NOMO-1 treated with dmso at 0.1 percent for 144 hours (cell line): ENCODE measurements around the gene MT1X.

Source experiments
- DNase-seq: peaks from one replicate; lab custom pipeline; 2025; ENCODE audit not compliant: unreplicated experiment; lab: John Stamatoyannopoulos, UW

Gene MT1X

DNA sequence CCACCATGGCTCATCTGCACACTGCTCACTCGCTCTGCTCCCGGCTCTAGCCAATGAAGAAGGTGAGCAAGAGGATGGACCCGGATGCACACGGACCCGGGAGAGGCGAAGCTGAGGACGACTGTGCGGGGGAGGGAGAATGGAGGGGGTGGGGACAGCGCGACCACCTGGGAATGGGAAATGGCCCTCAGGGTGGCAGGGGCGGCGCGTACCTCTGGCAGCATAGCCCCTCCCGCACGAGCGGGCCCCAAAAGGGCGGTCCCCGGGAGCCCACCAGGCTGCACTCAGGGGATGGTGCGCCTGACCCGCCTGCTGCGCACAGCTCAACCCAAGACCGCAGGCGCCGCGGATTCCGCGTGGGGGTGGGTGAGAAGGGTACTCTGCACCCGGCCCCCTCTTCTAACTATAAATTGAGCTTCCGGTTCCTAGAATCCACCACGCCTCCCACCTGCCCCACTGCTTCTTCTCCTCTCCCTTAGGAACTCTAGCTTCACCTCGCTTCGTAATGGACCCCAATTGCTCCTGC, 6.5 kb upstream of the MT1X start:
- DNase-seq: no peak

DNA sequence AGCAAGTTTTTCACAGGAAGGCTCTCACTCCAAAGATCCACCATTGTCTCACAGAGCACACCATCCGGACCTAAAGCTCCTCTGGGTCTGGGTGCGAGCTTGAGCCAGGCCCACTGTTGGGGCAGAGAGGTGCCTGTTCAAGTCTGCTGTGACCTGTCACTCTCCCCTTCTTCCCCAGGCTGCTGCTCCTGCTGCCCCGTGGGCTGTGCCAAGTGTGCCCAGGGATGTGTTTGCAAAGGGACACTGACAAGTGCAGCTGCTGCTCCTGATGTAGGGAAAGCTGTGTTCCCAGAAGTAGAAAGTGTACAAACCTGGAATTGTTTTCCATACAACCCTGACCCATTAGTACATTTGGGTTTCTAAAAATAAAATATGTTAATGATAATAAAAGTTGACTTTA, 4.8 kb upstream of the MT1X start:
- no peak for DNase-seq

DNA sequence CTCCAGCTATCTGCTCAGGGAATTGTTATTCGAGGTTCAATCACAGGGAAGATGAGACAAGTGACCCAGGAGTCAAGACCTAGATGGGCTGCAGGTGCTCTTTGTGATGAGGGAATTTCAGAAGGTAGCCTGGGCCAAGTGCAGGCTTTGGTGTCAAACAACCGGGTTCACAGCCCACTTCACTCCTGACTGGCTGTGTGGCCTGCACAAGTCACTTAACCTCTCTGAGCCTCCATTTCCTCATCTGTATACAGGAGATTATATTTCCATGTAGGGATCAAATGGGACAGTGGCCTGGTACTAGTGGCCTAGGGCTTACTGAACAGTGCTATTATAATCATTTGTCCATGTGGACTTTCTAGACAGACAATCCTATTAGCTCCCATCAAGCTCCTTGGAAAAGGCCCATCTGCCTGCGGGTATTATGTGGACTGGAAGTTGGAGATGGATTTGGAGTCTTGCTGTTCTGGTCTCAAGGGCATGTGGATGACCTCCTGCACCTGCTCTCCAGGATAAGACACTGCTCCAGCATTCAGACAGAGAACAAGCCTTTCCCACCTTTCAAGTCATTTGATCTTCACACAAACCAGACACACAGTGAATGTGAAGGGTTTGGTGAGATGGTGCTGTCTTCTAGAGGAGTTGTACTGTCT, 3.1 kb upstream of the MT1X start:
- DNase-seq: no peak

DNA sequence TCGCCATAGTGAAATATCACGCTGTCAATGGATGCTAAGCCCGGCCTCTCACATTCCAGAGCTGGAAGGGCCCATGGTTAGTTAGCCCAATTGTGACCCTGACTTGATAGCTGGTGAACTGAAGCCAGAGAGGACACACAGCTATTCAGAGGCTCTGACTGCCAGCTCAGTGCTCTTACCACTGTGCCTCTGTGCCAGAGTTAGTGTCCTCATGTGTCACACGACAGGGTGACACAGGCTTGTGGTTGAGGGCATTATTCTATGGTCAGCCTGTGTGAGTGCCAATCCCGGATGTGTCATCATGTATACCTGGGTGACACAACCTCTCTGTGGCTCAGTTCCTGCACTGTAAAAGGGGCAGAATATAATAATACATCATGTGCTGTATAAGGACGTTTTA, 2.5 kb upstream of the MT1X start:
- no peak for DNase-seq

DNA sequence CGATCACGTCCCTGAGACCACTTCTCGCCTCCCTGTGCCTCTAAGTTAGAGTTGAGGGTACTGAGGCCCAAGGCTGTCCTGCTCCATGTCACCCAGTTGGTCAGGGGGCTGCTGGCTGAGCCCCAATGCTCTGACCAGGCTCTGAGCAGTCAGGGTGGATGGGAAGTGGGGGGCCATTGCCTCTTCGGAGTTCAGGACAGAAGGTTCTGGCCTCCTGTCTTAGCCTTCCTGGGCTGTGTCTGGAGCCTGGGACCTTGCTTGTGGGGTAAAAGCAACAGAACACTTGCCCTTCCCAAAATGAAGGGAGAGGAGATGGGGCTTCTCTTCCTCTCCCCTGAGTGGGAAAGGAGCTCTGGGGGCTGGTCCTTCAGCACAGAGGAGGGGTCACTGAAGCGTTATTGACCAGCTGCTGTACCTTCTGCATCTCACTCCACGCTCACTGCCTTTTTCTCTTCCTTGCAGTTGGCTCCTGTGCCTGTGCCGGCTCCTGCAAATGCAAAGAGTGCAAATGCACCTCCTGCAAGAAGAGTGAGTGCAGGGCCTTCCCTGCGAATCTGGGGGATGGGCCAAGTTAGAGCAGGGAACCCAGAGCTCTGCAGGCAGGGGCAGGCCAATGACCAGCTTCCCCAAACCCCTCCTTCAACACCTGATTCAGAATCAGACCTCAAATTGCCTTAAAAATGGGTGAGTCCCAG, 580 bp downstream of the MT1X start:
- no peak for DNase-seq

DNA sequence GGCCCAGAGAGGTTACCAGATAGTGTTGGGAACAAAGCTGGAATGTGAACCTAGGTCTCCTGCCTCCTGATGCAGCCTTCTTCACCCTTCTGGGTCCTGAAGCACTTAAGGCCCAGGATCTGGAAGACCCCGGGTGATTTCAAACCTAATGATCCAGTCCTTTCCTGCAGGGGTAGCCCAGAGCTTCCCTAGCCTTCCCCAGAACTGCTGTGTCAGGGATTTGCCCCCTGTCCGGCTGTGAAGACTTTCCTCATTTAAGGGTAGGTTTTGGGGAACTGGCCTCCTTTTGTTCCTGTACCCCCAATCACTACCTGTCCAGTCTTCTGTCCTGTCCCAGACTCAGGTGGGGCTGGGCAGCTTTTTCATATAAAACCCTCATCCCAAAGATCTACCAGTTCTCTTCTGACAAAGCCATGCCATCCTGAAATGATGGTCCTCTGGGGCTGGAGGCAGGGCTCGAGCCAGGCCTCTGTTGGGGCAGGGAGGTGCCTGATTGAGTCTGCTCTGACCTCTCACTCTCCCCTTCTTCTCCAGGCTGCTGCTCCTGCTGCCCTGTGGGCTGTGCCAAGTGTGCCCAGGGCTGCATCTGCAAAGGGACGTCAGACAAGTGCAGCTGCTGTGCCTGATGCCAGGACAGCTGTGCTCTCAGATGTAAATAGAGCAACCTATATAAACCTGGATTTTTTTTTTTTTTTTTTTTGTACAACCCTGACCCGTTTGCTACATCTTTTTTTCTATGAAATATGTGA, 1.3 kb downstream of the MT1X start:
- DNase-seq: no peak

DNA sequence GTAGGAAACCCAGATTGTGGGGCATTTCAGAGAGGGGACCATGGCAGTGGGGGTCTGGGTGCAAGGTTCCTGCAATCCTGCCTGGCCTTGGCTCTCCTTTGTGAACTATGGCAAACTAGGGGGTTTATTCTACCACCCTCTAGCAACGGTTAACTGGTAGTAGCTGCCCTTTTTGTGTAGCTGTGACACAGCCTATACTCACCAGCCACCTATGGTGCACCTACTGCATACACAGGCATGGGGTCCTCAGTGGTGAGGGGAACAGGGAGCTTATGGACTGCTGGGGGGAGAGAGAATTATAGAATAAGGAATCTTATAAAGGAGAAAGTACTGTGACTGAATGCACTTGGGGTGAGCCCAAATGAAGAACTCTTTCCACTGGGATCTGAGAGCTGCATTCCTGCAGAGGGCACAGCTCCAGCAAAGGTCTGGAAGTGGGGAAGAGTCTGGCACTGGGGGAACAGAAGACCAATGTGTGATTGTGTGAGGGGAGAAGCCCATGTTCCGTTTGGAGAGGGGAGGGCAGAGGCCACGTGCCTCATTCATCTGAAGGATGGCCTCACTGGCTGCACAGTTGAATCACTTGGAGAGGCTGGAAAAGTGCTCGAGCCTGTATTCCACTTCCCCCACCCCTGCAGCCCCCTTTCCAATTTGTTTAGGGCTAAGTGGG, 2.1 kb downstream of the MT1X start:
- no peak for DNase-seq

DNA sequence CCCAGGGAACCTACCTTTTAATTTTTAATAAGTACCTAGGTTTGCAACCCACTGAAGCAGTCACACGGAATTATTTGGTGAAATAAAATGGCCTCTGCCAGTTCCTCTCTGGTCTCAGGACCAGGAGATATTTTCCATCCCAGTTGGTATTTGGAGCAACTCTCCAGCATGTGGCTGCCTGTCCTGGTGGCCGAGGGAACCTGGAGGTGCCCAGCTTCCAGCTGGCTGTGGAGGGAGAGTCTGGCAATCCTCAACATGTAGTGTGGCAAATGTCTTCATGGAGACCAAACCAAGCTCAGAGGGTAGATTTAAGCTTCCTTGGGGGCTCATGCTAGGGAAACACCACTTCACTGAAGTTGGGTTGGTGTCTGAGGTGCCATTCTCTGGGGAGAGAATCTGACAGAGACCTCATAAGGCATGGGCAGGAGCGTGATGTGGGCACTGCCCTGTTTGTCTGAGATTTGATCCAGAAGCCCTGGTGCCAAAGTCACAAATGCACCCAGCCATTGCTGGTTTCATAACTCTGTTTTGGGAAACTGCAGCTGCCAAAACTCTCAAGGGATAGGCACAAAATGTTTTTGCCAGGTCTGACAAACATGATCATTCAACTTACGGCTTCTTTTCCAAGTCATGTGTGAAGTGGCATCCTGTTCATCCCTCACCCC, 2.8 kb downstream of the MT1X start:
- no peak for DNase-seq

DNA sequence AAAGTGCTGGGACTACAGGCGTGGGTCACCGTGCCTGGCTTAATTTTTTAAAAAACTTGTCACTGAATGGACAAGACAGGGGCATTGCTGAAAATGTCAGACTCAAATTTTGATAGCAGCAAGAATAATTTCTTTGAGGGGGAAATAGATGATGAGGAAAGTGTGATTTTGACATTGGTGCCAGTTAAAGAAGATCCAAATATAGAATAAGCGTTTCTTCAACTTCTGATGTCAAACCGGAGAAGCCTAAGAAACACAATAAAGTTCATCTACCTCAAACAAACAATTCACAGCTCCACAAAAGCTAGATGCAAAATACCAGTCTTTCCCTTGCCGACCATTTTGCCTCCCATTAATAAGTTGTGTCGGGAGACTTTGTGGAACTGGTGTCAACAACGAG, 4.5 kb downstream of the MT1X start:
- no peak for DNase-seq

DNA sequence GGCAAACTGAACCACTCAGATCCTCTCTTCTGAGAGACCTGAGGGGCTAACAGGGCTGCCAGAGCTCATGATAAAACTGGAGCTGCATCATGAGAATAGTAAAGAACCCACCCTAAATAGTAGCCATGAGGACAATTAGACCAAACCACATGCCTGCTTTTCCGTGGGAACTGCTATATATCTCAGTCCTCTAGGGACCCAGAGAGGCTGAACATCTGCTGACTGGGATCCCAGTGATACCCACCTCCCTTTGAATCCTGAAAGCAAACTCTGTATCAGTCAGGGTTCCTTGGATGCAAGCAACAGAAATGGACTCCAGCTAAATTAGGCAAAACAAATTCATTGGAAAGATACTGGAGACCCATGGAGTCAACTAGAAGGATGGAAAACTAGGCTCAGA, 6.5 kb downstream of the MT1X start:
- no peak for DNase-seq

DNA sequence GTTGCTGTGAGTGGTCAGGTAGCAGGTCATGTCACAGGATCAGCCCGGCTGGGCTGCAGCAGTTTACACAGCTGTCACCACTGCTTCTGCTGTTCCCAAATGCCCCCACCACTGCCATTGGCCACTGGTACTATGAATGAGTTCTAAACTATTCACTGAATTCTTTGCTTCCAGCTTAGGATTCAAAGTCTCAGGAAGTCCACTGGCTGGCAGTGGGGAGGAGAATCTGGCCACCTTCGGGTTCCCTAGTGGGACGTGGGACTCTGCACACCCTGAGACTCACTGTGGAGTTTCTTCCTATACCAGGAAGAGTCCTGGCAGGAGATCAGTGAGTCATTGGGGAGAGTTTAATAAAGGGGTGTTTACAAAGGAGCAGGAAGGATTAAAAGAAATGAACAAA, 6.9 kb downstream of the MT1X start:
- DNase-seq: no peak

DNA sequence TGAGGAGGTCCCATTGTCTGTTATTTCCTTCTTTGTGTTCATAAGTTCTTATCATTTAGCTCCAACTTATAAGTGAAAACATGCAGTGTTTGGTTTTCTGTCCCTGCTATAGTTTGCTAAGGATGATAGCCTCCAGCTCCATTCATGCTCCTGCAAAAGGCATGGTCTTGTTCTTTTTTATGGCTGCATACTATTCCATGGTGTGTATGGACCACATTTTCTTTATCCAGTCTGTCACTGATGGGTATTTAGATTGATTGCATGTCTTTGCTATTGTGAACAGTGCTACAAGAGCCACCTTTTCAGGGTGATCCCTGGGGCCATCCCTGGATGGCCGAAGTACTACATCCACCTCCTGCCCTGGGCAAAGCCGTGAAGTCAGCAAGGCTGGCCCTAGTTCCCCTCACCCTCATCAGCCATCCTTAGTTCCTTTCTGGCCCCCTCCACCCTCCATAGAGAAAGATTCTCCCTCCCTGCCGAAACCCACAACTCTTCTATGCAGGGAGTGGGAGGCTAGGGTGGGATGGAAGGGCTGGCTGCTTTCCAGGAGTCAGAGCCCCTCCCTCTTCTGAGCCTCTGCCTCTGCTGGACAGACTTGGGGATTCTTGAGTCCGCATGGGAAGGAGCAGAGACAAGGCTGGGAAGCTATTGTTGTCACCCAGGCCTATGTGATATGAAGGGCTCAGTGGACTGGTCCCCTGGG, 8.3 kb downstream of the MT1X start:
- DNase-seq: no peak

DNA sequence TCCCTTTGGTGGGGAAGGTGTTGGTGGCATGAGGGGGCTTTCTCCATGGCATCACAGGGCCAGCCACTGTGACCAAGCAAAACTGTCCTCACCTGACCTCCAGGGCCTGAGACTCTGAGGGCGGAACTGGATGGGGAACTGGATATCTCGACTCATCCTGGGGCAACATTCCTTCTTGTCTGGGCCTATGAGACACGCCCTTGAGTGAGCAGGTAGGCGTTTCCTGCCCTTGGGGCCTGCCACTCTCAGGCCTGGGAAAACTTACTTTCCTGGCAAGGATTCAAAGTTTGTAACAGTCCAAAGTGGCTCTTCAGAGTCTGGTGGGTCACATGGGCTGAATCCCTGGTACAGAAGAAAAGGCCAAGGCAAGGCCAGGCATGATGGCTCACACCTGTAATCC, 9.6 kb downstream of the MT1X start:
- no peak for DNase-seq

DNA sequence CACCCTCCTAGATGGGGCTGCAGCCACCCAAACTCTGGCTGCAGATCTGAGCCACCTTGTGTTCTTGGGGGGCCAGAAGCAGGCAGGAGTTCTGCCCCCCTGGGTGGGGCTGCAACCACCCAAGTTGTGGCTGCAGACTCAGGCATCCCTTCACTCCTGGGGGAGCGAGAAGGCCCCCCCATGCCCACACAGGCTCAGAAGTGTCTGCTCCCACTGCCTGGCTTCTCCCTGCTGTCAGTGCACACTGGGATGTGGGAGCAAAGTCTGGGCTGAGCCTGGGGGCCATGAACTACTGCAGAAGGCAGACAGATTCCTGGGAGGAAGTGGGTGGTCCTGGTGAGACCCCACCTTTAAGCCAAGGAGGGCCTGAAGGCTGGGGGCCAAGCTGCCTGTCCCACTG, 13.0 kb downstream of the MT1X start:
- DNase-seq: no peak

DNA sequence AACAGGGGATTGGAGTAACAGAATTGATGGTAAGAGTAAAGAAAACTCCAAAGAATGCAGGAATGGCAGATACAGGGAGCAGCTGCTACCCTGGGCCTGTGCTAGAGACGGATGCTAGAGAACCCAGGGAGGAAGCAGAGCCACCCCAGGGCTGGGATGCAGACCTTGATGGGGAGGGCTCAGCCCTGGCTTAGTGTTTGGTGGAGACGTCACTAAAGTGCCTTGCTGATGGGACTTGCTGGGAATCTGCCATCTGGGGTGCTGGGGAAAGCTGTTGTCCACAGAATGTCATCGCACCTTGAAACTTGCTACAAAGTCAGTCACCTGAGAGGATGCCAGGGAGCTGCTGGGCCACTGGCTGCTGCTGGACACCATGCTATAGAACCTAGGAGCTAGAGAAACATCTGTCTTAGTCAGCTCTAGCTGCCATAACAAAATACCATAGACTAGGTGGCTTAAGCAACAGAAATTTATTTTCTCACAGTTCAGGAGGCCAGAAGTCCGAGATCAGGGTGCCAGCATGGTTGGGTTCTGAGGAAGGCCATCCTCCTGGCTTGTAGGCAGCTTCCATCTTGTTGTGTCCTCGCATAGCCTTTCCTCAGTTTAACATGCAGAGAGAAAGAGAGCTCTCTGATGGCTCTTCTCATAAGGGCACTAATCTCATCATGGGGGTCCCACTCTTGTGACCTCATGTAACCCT, 15.3 kb downstream of the MT1X start:
- DNase-seq: no peak

DNA sequence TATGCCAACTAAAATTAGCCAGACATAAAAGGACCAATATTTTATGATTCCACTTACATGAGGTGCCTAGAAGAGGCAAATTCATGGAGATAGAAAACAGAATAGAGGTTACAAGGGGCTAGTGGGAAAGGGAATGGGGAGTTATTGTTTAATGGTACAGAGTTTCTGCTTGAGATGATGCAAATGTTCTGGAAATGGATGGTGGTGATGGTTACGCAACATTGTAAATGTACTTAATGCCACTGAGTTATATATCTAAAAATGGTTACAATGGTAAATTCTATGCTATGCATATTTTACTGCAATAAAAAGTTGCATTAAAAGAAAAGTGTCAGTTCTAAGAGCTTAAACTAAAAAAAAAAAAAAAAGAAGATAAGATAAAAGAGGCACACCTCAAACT, 17.9 kb downstream of the MT1X start:
- no peak for DNase-seq

DNA sequence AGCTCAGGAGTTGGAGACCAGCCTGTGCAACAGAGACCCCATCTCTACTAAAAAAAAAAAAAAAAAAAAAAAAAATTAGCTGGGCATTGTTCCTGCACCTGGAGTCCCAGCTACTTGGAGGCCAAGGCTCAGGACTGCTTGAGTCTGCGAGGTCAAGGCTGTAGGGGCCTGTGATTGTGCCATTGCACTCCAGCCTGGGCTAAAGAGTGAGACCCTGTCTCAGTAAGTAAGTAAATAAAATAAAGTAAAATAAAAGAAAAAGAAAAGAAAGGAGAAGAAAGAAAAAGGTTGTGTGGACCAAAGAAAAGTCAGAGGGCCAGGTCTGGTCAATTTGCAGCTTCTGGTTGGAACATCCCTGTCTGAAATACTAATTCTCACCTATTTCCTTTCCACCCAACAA, 18.4 kb downstream of the MT1X start:
- DNase-seq: no peak

DNA sequence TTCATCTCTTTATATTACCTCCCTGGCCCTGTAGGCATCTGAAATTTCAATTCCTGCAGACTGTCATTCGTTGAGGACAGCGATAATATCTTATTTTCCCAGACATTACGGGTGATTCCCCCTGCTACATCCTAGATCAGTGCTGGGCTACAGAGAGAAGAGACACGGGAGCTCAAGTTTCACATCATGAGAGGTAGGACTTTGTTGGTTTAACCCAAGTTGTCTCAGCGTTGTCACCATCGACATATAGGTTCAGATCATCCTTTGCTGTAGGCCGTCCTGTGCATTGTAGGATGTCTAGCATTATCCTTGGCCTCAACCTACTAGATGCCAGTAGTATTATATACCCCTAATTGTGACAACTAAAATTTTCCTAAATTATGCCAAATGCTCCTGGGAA, 19.3 kb downstream of the MT1X start:
- DNase-seq: no peak

DNA sequence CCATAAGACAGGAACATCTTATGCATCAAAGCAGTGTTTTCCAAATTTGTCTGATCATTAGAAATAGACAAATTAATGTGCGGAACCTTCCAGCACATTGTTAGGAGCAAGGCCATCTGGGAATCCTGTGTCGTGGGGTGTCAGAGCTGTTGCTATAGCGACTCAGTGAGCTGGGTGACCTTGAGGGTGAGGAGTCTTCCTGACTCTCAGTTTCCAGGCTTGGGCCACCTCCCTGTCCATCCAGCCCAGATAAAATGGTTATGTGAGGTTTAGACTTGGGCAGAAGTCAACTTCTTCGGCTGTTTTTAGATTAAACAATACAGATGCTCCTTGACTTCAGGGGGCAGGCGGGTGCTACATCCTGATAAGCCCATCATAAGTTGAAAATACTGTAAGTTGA, 20.6 kb downstream of the MT1X start:
- DNase-seq: no peak
